Liver (tissue), 9 donors: Measurements from ENCODE around the gene KDM4C. TPM values are rescaled to one million over a fixed set of nuclear protein-coding genes. Genes with fewer than 3 reads are reported as not detected.

Experiments used
- DNase-seq: peaks from one replicate; pipeline ENCODE4 v3.0.0-alpha.2; 2017; ENCODE audit warnings: low spot score
- H3K27ac ChIP-seq, 2 donors: one replicate each; pipeline ENCODE4 v1.7.0; 2013; ENCODE audit warnings: inconsistent platforms in 2 of 2, low read length in 2 of 2, control low read depth in 1 of 2, low read depth in 1 of 2, mild to moderate bottlenecking in 1 of 2
- H3K27me3 ChIP-seq, 4 donors: one replicate each; pipeline versions ENCODE4 v1.6.1 to v1.7.0; 2013; ENCODE audit warnings: low read length in 3 of 4, inconsistent platforms in 1 of 4, mild to moderate bottlenecking in 1 of 4, moderate library complexity in 1 of 4; ENCODE audit not compliant: control insufficient read depth in 4 of 4, insufficient read depth in 4 of 4
- H3K36me3 ChIP-seq, 4 donors: one replicate each; pipeline versions ENCODE4 v1.6.1 to v1.7.0; 2013; ENCODE audit warnings: low read length in 3 of 4, mild to moderate bottlenecking in 3 of 4, low read depth in 1 of 4, moderate library complexity in 1 of 4; ENCODE audit not compliant: control insufficient read depth in 4 of 4, insufficient read depth in 3 of 4
- H3K4me1 ChIP-seq, 4 donors: one replicate each; pipeline versions ENCODE4 v1.6.1 to v1.7.0; 2013; ENCODE audit warnings: low read length in 3 of 4, mild to moderate bottlenecking in 3 of 4, moderate library complexity in 1 of 4; ENCODE audit not compliant: control insufficient read depth in 4 of 4, insufficient read depth in 4 of 4
- H3K4me3 ChIP-seq, 3 donors: one replicate each; pipeline versions ENCODE4 v1.6.1 to v1.7.0; 2013; ENCODE audit warnings: low read length in 3 of 3, control low read depth in 1 of 3, low read depth in 1 of 3, mild to moderate bottlenecking in 1 of 3
- H3K9ac ChIP-seq, 2 donors: one replicate each; pipeline ENCODE4 v1.7.0; 2013; ENCODE audit warnings: low read length in 2 of 2, mild to moderate bottlenecking in 2 of 2, moderate library complexity in 2 of 2, control low read depth in 1 of 2, low read depth in 1 of 2
- H3K9me3 ChIP-seq, 4 donors: one replicate each; pipeline versions ENCODE4 v1.6.1 to v1.7.0; 2013; ENCODE audit warnings: low read length in 3 of 4; ENCODE audit not compliant: control insufficient read depth in 4 of 4
- ATF3 ChIP-seq: IDR thresholded peaks from 2 replicates; pipeline ENCODE4 v1.6.1; 2016; ENCODE audit warnings: antibody characterized with exemption
- CTCF ChIP-seq: fragments of 150-350 bp; IDR thresholded peaks from 2 replicates; pipeline ENCODE4 v1.5.1; 2017; ENCODE audit warnings: improper control_type of control experiment, low read depth, low read length; ENCODE audit not compliant: missing input control
- FOXA1 ChIP-seq: IDR thresholded peaks from 2 replicates; pipeline ENCODE4 v1.6.1; 2016; ENCODE audit warnings: antibody characterized with exemption
- HNF4A ChIP-seq, 2 donors: conservative IDR thresholded peaks; 2 replicates each; pipeline ENCODE4 v1.6.1; 2016; ENCODE audit warnings: antibody characterized with exemption in 2 of 2, mild to moderate bottlenecking in 2 of 2
- HNF4G ChIP-seq: IDR thresholded peaks from 2 replicates; pipeline ENCODE4 v1.6.1; 2016; ENCODE audit warnings: antibody characterized with exemption
- MAX ChIP-seq: IDR thresholded peaks from 2 replicates; pipeline ENCODE4 v1.6.1; 2016; ENCODE audit warnings: antibody characterized with exemption
- NR2F2 ChIP-seq: IDR thresholded peaks from 2 replicates; pipeline ENCODE4 v1.6.1; 2016; ENCODE audit warnings: antibody characterized with exemption
- RAD21 ChIP-seq, 2 donors: IDR thresholded peaks; 2 replicates each; pipeline ENCODE4 v1.6.1; 2016; ENCODE audit warnings: antibody characterized with exemption in 2 of 2, mild to moderate bottlenecking in 2 of 2
- REST ChIP-seq: IDR thresholded peaks from 2 replicates; pipeline ENCODE4 v1.6.1; 2016; ENCODE audit warnings: antibody characterized with exemption, mild to moderate bottlenecking
- RXRA ChIP-seq, 2 donors: IDR thresholded peaks; 2 replicates each; pipeline ENCODE4 v1.6.1; 2017 to 2018; ENCODE audit warnings: antibody characterized with exemption in 2 of 2, mild to moderate bottlenecking in 1 of 2
- SP1 ChIP-seq: IDR thresholded peaks from 2 replicates; pipeline ENCODE4 v1.6.1; 2018; ENCODE audit warnings: antibody characterized with exemption, mild to moderate bottlenecking
- TAF1 ChIP-seq: conservative IDR thresholded peaks from 2 replicates; pipeline ENCODE4 v1.6.1; 2016; ENCODE audit warnings: antibody characterized with exemption, mild to moderate bottlenecking
- ZBTB33 ChIP-seq: IDR thresholded peaks from 2 replicates; pipeline ENCODE4 v1.6.1; 2016; ENCODE audit warnings: antibody characterized with exemption
- WGBS: extraction: QIAGEN DNeasy Blood & Tissue Kit; methylation state at CpG from one replicate; pipeline ENCODE4 v1.1.7; 2013; 5-methylcytosine and 5-hydroxymethylcytosine counted together
- polyA plus RNA-seq, 2 donors: library from polyadenylated mRNA; stranded (reverse) in 1 of 2; unstranded in 1 of 2; fragments of 200-250 nt in 1 of 2; fragments of >200 nt in 1 of 2; fragmentation: Nextera tagmentation in 1 of 2; extraction: Ambion mirVana in 1 of 2; gene quantifications; one replicate each; pipeline versions ENCODE4 v1.2.1 to v1.2.3, GENCODE V29; 2013 to 2015
- total RNA-seq, 2 donors: library from RNA; depleted of rRNA; stranded (reverse); fragments of >200 nt; gene quantifications; one replicate each; pipeline ENCODE4 v1.2.3, GENCODE V29; 2014
- donor health status: healthy.
- donor health status: healthy.
- donor health status: healthy.
- donor health status: healthy.
- donor health status: healthy.

Gene KDM4C
- total and polyA plus RNA-seq, 4 donors = 4.3 to 40.2 (median 24.0) TPM

- TF ChIP-seq MAX = no peak
These were observed 220.0 kb downstream of the KDM4C start (continued) for GRCh38 chr9:6977761-6978160.

GRCh38 chr9:6978591-6978990 lies 220.8 kb downstream of the KDM4C start:
- Histone ChIP-seq H3K9ac (no peak overlapping the region), H3K4me3 (no peak overlapping the region), H3K27me3 (no peaks in the 10 kb centered on the region), H3K36me3 (peaks cover 0 to 9% (median 2%) of the 10 kb centered on the region in 4 donors), H3K27ac (no peak overlapping the region), H3K4me1 (no peaks in the 10 kb centered on the region), H3K9me3 (no peaks in the 10 kb centered on the region)
- no peak for DNase-seq
- 90% methylated on average over 2 of the region's 2 CpGs for WGBS
- TF ChIP-seq MAX (no peak), REST (no peak), TAF1 (no peak), HNF4A (conservative IDR thresholded peaks at IDR 0.05) (no peak), ZBTB33 (no peak), NR2F2 (no peak), SP1 (no peak), ATF3 (no peak), HNF4G (no peak)

- no peaks in the 10 kb centered on the region for H3K4me1 ChIP-seq
- no peak for TF ChIP-seq RXRA (IDR thresholded peaks at IDR 0.05)
- no peak for TF ChIP-seq FOXA1
- TF ChIP-seq CTCF = no peak
- TF ChIP-seq TAF1 = no peak
- TF ChIP-seq RAD21 (IDR thresholded peaks at IDR 0.05) = no peak
- no peak for TF ChIP-seq HNF4G
- TF ChIP-seq SP1 = no peak
- no peaks in the 10 kb centered on the region for H3K27me3 ChIP-seq
- no peak overlapping the region for H3K4me3 ChIP-seq
- WGBS = 97% methylated on average over 3 of the region's 3 CpGs
- H3K9ac ChIP-seq = no peak overlapping the region
- no peaks in the 10 kb centered on the region for H3K9me3 ChIP-seq
- H3K36me3 ChIP-seq = peaks cover 4 to 33% (median 27%) of the 10 kb centered on the region in 4 donors
- H3K27ac ChIP-seq = no peak overlapping the region
- no peak for DNase-seq
These were observed 227.3 kb downstream of the KDM4C start for GRCh38 chr9:6984941-6985578.
